Cardiac muscle cell (in vitro differentiated cells and primary cell): ENCODE results near the gene ZEB2. TPM values are rescaled to one million over a fixed set of nuclear protein-coding genes. Genes with fewer than 3 reads are reported as not detected.
A peak's percentile ranks its signal among the peaks of the same experiment; 100 is the strongest.

ENCODE experiments used
- DNase-seq, 2 donors: peaks; one replicate each; pipeline versions ENCODE4 v3.0.0 to v3.0.0-alpha.2; 2010 to 2017; ENCODE audit warnings: low read depth in 1 of 2, low spot score in 1 of 2
- H3K27ac ChIP-seq: fragments of 200-600 bp; sonication (generic); 2 replicates; pipeline ENCODE4 v1.5.1; 2016
- H3K27me3 ChIP-seq: fragments of 200-600 bp; sonication (generic); 2 replicates; pipeline ENCODE4 v1.6.0; 2016; ENCODE audit warnings: control low read depth
- H3K36me3 ChIP-seq: fragments of 200-600 bp; sonication (generic); 2 replicates; pipeline ENCODE4 v1.5.1; 2016; ENCODE audit warnings: control low read depth
- H3K4me1 ChIP-seq: fragments of 200-600 bp; sonication (generic); 2 replicates; pipeline ENCODE4 v1.8.1; 2017; ENCODE audit warnings: low read depth, mild to moderate bottlenecking, mixed run types
- H3K4me3 ChIP-seq: fragments of 200-600 bp; sonication (generic); 2 replicates; pipeline ENCODE4 v1.5.1; 2016; ENCODE audit warnings: mild to moderate bottlenecking
- H3K9me3 ChIP-seq: fragments of 200-600 bp; sonication (generic); 2 replicates; pipeline ENCODE4 v1.5.1; 2017; ENCODE audit warnings: low read depth, mild to moderate bottlenecking, control low read depth
- polyA plus RNA-seq: library from polyadenylated mRNA; unstranded; fragments of >200 nt; fragmentation: Nextera tagmentation; extraction: Ambion mirVana; gene quantifications from 2 replicates; pipeline ENCODE4 v1.2.1, GENCODE V29; 2016
- total RNA-seq: library from RNA; depleted of rRNA; stranded (reverse); fragments of >200 nt; gene quantifications from 2 replicates; pipeline ENCODE4 v1.2.3, GENCODE V29; 2016
- TF ChIP-seq, protein P1 (sequence below): IDR thresholded peaks from 2 replicates; pipeline ENCODE4 v1.5.1; 2012; ENCODE audit warnings: low read depth, mild to moderate bottlenecking, low read length

The ZEB2 gene
- total and polyA plus RNA-seq, 2 experiments from 2014 or later, result 16.8 to 41.2 TPM

DNA sequence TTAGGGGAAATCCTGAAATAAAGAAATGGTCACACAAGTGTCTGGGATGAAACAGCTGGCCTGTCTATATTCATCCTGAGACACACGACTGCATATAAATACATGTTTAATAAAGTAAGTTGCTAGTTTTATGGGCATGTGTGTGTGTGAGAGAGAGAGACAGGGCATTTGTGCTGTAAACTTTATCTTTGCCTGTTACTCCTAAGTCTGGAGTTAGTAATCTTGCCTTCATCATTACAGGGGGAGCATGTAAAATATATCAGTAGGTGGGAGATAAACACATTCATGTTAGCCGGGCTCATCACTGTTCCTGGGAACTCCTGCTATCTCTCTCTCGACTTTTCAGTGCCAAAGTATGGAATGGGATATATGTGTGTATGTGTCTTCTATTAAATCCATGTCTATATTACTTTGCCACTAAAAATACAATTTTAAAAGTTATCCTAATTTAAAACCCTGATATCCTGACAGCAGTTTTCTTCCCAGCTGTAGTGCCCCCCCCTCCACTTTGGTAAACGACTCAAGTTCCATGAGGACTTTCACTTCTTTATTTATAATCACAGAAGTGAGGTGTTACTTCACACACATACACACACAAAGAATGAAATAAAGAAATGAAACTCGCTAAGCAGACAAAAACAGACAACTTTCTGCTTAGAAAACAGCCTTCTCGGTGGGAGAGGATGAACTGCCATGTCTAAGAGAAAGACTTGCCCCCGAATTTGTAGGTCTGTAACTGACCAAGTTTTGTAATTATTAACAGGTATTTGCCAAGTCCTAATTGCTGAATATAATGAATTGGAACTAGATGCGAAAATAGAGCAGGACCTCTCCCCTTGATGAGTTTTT, 947 bp downstream of the ZEB2 start:
- no peaks in the 10 kb centered on the region for H3K9me3 ChIP-seq
- H3K27ac ChIP-seq, result no peak overlapping the region
- peaks cover 19% of the 10 kb centered on the region for H3K4me1 ChIP-seq
- TF ChIP-seq, protein P1, sequence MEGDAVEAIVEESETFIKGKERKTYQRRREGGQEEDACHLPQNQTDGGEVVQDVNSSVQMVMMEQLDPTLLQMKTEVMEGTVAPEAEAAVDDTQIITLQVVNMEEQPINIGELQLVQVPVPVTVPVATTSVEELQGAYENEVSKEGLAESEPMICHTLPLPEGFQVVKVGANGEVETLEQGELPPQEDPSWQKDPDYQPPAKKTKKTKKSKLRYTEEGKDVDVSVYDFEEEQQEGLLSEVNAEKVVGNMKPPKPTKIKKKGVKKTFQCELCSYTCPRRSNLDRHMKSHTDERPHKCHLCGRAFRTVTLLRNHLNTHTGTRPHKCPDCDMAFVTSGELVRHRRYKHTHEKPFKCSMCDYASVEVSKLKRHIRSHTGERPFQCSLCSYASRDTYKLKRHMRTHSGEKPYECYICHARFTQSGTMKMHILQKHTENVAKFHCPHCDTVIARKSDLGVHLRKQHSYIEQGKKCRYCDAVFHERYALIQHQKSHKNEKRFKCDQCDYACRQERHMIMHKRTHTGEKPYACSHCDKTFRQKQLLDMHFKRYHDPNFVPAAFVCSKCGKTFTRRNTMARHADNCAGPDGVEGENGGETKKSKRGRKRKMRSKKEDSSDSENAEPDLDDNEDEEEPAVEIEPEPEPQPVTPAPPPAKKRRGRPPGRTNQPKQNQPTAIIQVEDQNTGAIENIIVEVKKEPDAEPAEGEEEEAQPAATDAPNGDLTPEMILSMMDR, result no peak
- peaks cover 7% of the 10 kb centered on the region for H3K27me3 ChIP-seq
- H3K4me3 ChIP-seq, result peak overlapping the region; percentile 99
- no peak for DNase-seq
- H3K36me3 ChIP-seq, result no peaks in the 10 kb centered on the region

DNA sequence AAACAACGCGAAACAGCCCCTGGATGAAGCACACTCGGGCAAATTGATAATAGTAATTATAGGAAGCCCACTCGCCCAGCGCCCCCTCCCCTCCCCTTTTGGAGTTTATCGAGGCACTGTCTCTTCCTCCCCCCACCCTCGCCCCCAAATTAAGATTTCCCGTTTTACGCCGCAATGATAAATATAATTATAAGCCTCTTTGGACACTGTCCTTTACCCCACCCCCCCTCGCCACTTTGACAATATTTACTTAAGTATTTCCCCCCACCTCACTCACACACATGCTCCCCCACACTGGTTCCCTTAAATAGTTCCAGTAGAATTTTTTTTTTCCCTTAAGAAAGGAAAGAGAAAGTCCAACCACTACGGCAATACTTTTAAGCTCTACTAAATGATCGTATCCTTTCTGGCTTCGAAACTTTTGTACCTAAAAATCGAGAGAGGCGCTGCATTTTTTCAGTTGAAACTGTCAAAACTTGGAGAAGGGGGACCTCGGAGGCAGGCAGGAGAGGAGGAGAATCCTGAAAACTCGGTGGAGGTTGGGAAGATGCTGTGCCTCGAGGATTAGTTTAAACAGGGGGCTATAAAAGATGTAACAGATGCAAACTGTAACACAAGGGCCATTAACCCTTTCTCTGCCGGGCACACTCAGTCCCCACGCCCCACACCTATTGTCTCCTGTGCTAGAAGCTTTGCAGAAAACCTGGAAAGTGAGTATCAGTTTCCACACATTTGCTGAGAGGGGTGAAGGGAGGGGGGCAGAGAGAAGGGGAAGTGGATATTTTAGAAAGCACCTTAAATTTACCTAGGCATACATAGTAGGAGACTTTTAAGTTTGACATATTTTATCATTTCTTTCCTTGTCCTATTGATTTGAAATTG, 1.8 kb downstream of the ZEB2 start:
- peak overlapping the region; percentile 99 for H3K4me3 ChIP-seq
- peaks cover 7% of the 10 kb centered on the region for H3K27me3 ChIP-seq
- H3K9me3 ChIP-seq, result no peaks in the 10 kb centered on the region
- no peaks in the 10 kb centered on the region for H3K36me3 ChIP-seq
- TF ChIP-seq, protein P1, result no peak
- no peak for DNase-seq
- peak overlapping the region; percentile 86 for H3K27ac ChIP-seq
- peaks cover 23% of the 10 kb centered on the region for H3K4me1 ChIP-seq

DNA sequence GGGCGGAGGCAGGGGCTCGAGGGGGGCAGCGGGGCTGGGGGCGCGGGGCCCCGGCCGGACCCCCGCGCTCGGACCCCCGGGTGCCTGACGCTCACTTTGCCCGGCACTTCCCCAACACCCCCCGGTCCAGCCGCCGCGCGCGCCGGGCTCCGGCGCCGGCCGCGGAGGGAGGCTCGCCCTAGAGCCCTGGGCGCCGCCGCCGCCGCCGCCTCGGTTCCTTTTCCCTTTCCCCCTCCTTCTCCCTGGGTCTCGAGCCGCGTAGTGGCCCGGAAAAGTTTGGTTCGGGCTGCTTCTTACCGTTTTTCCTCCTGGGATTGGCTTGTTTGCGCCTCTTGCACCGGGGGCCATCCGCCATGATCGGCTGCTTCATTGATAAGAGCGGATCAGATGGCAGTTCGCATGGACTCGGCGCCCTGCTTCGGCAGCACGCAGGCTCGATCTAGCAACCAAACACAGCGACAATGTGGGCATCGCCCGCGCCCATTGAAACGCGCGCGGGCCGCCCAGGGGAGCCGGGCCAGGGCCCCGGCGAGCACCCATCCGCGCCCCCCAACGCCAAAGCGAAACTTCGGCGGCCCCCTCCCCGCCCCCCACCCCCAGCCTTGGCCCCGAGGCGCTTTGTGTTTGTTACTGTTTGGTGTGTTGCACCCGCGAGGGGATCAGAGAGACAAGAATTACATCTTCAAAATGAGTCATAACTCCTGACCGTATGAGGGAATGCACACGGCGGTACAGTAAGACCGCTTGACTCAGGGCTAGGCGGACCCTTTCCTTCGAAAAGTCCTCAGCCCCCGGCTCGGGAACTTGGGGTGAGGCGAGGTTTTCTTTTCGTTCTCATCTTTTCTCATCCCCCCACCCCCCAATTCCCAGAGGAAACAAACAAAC, 2.7 kb downstream of the ZEB2 start:
- H3K27me3 ChIP-seq, result peaks cover 7% of the 10 kb centered on the region
- peak; percentile 70 to 95 for DNase-seq

DNA sequence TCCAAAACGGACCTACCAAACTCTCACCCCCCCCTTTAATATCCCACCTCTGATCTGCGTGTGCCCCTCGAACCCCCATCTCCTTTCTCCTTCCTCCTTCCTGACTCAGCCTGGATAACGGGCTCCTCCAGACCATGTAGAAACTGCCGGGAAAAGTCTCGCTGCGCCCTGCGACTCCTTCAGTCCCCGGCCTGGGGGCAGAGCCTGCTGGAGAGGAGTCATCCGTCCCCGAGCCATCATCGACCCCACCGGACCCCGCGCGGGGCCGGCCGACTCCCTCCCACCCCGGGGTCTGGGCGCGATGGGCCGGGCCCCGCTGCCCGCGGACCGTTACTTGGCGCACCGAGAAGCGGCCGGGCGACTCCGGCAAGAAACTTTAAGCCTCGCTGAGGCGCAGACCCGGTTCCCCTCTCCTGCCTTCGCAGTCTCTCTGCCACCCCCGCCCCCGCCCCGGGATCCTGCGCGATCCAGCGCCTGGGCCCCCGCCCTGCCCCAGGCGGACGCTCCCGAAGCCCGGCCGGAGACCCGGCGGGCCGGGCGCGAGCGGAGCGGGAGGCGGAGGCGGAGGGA, 3.4 kb downstream of the ZEB2 start:
- peak overlapping the region; percentile 86 for H3K27ac ChIP-seq
- H3K4me1 ChIP-seq, result peaks cover 38% of the 10 kb centered on the region
- H3K27me3 ChIP-seq, result peaks cover 7% of the 10 kb centered on the region

More for the DNA sequence above, 2.7 kb downstream of the ZEB2 start:
- Histone ChIP-seq H3K9me3 (no peaks in the 10 kb centered on the region), H3K4me3 (peak overlapping the region; percentile 99), H3K36me3 (no peaks in the 10 kb centered on the region), H3K27ac (peak overlapping the region; percentile 86), H3K4me1 (peaks cover 31% of the 10 kb centered on the region)
- TF ChIP-seq, protein P1, result no peak

More for the DNA sequence above, 3.4 kb downstream of the ZEB2 start:
- no peak for DNase-seq
- TF ChIP-seq, protein P1, result no peak
- Histone ChIP-seq H3K4me3 (peak overlapping the region; percentile 99), H3K9me3 (no peaks in the 10 kb centered on the region), H3K36me3 (no peaks in the 10 kb centered on the region)
